Activated CD4-positive, alpha-beta T cell treated with anti-CD3 and anti-CD28 coated beads, Interleukin-2, amount 50 U/mL, for 4 hours (primary cell): ENCODE results near the gene FEV.
A peak's percentile ranks its signal among the peaks of the same experiment; 100 is the strongest.

Experiments used
- DNase-seq, 2 experiments: peaks; one replicate each; pipeline ENCODE4 v3.0.0-alpha.2; 2020

Gene FEV

GRCh38 chr2:218985021-218985324 is at the start of gene FEV:
FEV (minus strand) TSS chr2:218985184; CDS start chr2:218985075, 109 bp downstream.
- DNase-seq = no peak

GRCh38 chr2:219032051-219032745 is 47.2 kb upstream of the FEV start:
- DNase-seq = no peak

- no peak for DNase-seq
Measured at GRCh38 chr2:219031005-219031738, 46.2 kb upstream of the FEV start.

- no peak for DNase-seq
Measured at GRCh38 chr2:219030177-219030940, 45.4 kb upstream of the FEV start.

GRCh38 chr2:219029829-219030165 is 44.8 kb upstream of the FEV start:
- DNase-seq = peak; percentile 68 to 73

- no peak for DNase-seq
Measured at GRCh38 chr2:219028996-219029828, 44.2 kb upstream of the FEV start.

GRCh38 chr2:219028141-219028540 is 43.2 kb upstream of the FEV start:
- no peak for DNase-seq

GRCh38 chr2:219027511-219028055 is 42.6 kb upstream of the FEV start:
- DNase-seq = no peak

GRCh38 chr2:219026946-219027345 is 42.0 kb upstream of the FEV start:
- DNase-seq = no peak

GRCh38 chr2:219025637-219026585 is 40.9 kb upstream of the FEV start:
- DNase-seq = no peak

GRCh38 chr2:219024059-219024458 is 39.1 kb upstream of the FEV start:
- DNase-seq = no peak

- no peak for DNase-seq
Measured at GRCh38 chr2:219023045-219023605, 38.1 kb upstream of the FEV start.

GRCh38 chr2:219022616-219023015 is 37.6 kb upstream of the FEV start:
- DNase-seq = no peak

- no peak for DNase-seq
Measured at GRCh38 chr2:219022041-219022440, 37.1 kb upstream of the FEV start.

GRCh38 chr2:219021591-219021990 is 36.6 kb upstream of the FEV start:
- DNase-seq = no peak

- no peak for DNase-seq
Measured at GRCh38 chr2:219020604-219021365, 35.8 kb upstream of the FEV start.

GRCh38 chr2:219019436-219019835 is 34.5 kb upstream of the FEV start:
- DNase-seq = no peak

- no peak for DNase-seq
Measured at GRCh38 chr2:219018726-219019125, 33.7 kb upstream of the FEV start.

GRCh38 chr2:219018286-219018685 is 33.3 kb upstream of the FEV start:
- DNase-seq = no peak

- DNase-seq = no peak
Measured at GRCh38 chr2:219017201-219017931, 32.4 kb upstream of the FEV start.
